Measurements from ENCODE around the gene THRB.
"Not testable (repeated sequence)": the region's sequence is repeated elsewhere in the genome, so short reads cannot be mapped to it uniquely, and the experiment has no call there.

Gene THRB

GRCh38 chr3:24440760-24441464 is 53.7 kb downstream of the THRB start:
- DNase-seq, result no peak

DNA sequence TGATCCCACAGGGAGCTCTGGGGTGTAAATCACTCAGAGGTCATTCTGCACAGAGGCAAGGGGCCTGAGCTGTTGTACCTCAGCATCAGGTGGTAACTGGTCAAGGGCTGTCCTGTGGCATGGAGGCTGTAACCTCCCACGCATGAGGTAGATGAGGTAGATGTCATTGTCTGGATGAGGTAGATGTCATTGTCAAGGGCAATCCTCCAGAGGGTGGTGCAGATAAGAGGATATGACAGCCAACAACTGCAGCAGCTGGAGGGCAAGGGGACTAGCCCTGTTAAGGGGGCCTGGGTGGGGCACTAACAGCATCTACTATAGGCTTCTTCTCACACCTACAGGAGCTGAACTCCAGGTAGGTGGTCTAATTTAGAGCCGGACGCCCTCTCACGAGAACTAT is 55.6 kb downstream of the THRB start:
- no peak for DNase-seq

DNA sequence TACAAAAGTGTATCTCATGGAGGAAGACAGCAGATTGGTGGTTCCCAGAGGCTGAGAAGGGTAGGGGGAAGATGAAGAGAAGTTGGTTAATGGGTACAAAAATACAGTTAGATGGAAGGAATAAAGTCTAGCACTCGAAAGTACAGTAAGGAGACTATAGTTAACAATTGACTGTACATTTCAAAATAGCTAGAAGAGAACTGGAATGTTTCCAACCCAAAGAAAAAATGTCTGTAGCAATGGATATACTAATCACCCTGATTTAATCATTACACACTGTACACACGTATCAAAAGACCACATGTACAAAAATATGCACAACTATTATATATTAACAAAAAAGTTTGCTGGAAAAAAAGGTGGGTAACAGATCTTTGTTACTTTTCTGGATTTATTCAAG is 57.3 kb downstream of the THRB start:
- no peak for DNase-seq

GRCh38 chr3:24435584-24435983 is 59.1 kb downstream of the THRB start:
- DNase-seq, result no peak

DNA sequence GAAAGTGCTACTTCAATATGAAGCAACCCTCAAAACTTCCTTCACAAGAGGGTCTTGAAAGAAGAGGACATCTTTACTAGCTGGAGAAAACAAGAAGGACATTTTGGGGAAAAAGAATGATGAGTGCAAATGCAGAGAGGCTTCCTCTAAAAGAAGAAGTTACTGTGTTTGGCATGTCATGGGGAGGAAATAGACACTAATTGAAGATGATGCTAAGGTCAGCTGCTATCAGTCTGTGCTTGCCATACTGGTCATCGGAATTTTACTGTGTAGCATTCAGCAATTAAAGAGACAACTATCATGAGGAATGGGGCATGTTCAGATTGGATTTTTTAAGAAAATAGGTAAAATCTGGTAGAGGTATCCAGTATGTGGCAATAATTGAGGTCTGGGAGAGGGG is 60.0 kb downstream of the THRB start:
- DNase-seq, result no peak

DNA sequence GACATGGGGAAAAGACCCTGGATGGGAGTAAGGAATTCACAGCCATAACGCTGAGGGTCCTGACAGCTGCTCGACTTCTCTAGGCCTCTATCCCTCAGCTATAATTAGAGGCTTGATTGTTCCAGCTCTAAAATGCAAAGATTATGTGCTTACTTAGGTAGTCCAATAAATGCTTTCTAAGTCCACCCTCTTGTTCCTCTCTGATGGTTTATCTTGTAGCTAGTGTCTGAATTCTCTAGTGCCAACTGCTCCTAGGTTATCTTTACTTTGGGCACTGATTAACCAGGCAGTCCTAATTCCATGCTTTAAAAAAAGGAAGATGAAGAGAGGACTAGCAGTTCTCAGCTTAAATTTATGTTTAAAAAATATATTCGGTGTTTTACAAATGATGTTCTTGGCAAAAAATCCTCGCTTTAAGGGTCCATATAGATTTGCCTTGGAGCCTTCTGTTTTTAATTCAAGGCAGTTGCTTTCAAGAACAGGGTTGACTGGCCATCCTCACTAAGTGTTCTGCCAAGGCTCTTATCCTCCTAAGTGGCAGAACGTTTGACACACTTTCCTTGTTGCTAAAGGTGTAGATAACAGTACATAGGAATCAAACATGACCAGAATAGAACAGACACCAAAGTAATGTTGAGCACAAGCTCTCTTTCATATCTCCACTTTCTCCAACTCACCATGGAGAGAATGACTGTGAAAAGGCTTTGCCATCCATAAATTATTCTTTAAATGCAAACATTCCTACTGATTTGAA is 60.6 kb downstream of the THRB start:
- DNase-seq, result no peak

DNA sequence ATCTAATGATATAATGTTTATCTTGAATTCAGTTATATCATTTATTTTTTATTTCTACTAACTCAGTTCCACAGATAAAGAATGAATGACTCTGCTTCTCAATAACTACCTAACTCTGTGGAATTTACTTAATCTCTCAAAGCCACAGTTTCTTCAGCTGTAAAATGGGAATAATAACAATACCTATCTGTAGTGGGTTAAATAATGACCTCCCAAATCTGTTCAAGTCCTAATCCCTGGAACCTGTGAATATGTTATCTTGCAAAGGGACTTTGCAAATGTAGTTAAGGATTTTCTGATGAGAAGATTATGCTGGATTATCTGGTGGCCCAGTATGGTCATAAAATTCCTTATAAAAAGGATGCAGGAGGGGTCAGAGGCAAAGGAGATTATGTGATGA is 61.7 kb downstream of the THRB start:
- DNase-seq, result no peak

- no peak for DNase-seq
Observed at GRCh38 chr3:24428481-24428880, 66.2 kb downstream of the THRB start.

DNA sequence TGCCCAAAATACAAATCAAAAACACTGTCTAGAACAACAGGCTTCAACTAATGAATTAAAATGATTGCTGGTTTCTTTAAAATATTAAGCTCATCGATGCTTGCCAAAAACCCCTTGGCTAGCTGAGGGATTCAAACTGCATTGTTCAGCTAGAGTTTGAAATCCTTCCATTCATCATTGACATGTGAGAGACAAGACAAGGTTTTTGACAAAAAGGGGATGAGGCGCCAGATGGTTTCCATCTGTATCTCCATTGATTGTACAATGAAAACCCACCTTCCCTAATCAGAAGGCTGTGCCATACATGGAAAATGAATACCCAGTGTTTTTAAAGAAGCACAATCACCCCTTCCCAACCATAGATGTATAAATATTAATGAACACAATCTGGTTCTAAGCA is 67.8 kb downstream of the THRB start:
- DNase-seq, result no peak

- not testable (repeated sequence) for DNase-seq
Observed at GRCh38 chr3:24420829-24421228, 73.8 kb downstream of the THRB start.

- no peak for DNase-seq
Observed at GRCh38 chr3:24420224-24420623, 74.4 kb downstream of the THRB start.

DNA sequence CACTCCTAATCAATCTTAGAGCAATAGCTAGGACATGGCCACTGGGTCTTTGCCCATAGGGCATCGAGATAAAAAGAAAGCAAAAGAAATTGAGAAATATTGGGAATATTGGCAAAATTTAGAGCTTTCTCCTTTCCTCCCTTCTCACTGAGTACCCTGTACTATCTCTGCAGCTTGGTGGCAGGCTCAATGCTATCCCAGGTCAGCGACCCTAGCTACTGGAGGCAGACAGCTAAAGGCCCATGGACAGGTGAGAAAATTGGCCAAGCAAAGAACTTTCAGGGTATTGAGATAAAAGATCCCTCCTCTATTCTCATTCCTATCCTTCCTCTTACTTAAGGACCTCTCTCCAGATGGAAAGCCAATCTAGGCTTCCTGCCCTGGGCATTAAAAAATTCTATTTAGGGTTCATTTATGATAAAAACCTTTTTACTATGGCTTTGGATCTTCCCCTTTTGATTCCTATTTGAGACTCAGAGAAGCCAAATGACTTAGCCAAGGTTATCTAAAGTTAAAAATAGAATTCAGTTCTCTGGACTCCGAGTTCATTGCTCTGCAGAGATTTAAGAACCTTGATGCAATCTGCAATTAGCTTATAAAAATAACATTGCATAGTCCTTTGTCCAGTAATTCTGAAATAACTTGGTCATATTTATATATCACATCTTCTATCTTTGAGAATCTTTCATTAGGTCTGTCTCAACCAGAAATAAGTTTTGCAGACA is 75.4 kb downstream of the THRB start:
- DNase-seq, result no peak

- no peak for DNase-seq
Observed at GRCh38 chr3:24417730-24418129, 76.9 kb downstream of the THRB start.

GRCh38 chr3:24416224-24416623 is 78.4 kb downstream of the THRB start:
- DNase-seq, result no peak

GRCh38 chr3:24415824-24416223 is 78.8 kb downstream of the THRB start:
- no peak for DNase-seq

DNA sequence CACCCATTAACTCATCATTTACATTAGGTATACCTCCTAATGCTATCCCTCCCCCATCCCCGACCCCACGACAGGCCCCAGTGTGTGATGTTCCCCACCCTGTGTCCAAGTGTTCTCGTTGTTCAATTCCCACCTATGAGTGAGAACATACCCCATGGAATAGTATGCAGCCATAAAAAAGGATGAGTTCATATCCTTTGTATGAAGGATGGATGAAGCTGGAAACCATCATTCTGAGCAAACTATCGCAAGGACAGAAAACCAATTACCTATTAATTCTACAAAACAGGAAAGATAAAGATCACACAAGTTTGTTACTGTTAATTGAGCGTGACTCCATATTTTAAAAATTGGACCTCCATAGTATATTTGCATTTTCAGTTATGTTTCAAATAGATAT is 81.0 kb downstream of the THRB start:
- not testable (repeated sequence) for DNase-seq

- no peak for DNase-seq
Observed at GRCh38 chr3:24410860-24411259, 83.8 kb downstream of the THRB start.

DNA sequence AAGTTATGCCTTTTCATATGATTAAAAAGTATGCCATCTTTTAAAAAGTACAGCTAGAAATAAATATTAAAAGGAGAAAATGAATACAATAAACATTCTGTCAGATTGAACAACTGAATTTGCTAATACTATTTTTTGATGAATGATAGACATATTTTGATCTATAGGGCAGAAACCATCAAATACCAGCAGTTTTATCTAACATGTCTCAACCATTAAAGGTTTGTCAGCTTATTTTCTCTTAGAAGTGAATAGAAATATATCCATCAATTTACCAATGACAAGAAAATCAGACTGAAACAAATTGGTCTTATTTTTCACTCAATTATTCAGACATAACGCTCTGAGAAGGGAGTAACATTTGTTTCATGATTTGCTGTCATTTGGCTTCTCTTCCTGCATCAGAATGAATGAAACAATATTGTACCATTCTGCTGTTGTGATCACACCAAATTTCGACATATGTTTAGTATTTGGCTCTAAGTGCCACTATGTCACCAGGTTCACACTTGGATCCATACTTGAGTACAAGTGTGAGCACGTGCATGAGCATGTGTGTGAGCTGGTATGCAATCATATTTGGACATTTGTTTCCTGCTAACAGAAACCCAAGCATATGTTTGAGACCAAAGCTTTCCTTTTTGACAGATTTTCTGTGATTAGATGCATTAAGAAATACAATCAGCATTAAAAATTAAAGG is 86.5 kb downstream of the THRB start:
- no peak for DNase-seq

- no peak for DNase-seq
Observed at GRCh38 chr3:24406900-24407299, 87.8 kb downstream of the THRB start.

DNA sequence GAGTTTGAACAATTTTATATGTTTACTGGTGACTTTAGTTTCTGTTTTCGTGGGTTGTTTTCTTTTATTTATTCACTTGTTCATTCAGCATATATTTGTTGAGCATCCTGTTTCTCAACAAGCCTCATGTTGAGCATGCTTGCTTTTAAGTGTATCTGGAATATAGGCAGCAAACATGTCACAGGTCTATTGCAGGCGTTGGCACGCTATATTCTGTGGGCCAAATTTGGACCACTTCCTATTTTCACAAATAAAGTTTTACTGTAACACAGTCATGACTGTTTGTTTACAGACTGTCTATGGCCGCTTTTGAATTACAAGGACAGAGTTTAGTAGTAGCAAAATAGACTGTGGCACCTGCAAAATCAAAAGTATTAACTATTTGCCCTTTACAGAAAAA is 89.6 kb downstream of the THRB start:
- no peak for DNase-seq

GRCh38 chr3:24401811-24402185 is 92.9 kb downstream of the THRB start:
- DNase-seq, result no peak

- DNase-seq, result peak; percentile 93
Observed at GRCh38 chr3:24401090-24401810, 93.4 kb downstream of the THRB start.

- peak; percentile 35 for DNase-seq
Observed at GRCh38 chr3:24400450-24400849, 94.2 kb downstream of the THRB start.
